Stimulated activated CD8-positive, alpha-beta memory T cell treated with anti-CD3 and anti-CD28 coated beads, Interleukin-4, amount 100 ng/mL, for 1 hour (primary cell): ENCODE measurements around the gene OR10A7.
"Not testable (repeated sequence)": the region's sequence is repeated elsewhere in the genome, so short reads cannot be mapped to it uniquely, and the experiment has no call there.

ENCODE experiments used
- DNase-seq, 2 donors: peaks; one replicate each; pipeline ENCODE4 v3.0.0-alpha.2; 2020; ENCODE audit warnings: low read depth in 2 of 2, low spot score in 1 of 2

Gene OR10A7

GRCh38 chr12:55220725-55221124 lies at the start of gene OR10A7:
TSS of gene OR10A7 (plus strand) at chr12:55221025. CDS start at chr12:55221025, 0 bp downstream.
- DNase-seq = no peak

DNA sequence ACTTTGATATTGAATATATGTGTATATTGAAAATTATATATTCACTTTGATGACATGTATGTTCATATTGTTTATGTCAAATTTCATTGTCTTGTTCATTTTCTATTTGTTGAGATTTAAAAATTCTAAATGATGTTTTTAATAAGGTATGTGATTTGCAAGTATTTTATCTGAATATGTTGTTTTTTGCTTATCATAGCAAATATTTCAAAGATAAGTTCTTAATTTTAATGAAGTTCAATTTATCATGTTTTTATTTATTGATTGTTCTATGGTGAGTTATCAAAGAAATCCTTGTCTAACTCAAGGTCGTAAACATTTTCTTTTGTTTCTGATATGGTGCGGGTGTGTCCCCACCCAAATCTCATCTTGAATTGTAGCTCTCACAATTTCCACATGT lies 49.4 kb upstream of the OR10A7 start:
- DNase-seq = no peak

DNA sequence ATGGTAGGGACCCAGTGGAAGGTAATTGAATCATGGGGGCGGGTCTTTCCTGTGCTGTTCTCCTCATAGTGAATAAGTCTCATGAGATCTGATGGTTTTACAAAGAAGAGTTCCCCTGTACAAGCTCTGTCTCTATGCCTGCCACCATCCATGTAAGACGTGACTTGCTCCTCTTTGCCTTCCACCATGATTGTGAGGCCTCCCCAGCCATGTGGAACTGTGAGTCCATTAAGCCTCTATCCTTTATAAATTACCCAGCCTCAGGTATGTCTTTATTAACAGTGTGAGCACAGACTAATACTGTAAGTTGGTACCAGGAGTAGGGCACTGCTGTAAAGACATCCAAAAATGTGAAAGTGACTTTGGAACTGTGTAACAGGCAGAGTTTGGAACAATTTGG lies 49.0 kb upstream of the OR10A7 start:
- not testable (repeated sequence) for DNase-seq

GRCh38 chr12:55172686-55173085 lies 48.1 kb upstream of the OR10A7 start:
- no peak for DNase-seq

GRCh38 chr12:55173456-55173855 lies 47.4 kb upstream of the OR10A7 start:
- no peak for DNase-seq

DNA sequence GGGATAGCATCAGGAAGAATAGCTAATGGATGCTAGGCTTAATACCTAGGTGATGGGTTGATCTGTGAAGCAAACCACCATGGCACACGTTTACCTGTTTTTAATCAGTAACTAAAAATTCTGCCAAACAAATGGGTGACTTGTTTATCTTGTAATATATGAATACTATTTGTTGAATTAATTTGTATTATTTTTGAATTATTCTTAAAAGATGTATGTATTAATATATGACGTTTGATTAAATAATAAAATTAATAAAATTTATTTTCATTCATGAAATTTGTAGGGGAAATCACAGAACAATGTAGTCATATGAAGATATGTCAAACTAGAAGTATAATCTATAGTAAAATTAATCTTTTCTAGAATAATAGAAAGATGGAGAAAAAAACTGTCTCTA lies 32.3 kb upstream of the OR10A7 start:
- no peak for DNase-seq

DNA sequence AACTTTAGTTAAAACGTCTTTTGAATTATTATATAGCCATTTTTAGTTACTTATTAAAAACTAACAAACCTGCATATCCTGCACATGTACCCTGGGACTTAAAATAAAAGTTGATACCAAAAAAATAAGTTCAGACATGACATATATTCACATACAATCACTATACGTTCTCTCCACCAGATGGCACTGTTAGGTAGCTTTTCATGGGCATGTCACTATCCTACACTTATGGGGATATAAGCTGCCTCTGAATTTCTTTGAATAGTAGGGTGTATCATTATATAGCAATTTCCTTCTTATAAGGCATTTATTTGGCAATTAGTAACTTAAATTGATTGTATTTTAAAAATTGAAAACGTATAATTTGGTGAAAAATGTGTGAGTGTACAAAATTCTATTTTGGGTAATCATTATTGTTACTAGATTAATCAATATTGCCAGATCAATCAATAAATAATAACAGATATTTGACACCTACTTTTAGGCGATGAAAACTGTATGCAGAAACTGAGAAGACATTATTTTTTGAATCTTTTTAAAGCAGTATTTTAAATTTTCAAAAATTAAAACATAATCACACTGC lies 31.8 kb upstream of the OR10A7 start:
- no peak for DNase-seq

DNA sequence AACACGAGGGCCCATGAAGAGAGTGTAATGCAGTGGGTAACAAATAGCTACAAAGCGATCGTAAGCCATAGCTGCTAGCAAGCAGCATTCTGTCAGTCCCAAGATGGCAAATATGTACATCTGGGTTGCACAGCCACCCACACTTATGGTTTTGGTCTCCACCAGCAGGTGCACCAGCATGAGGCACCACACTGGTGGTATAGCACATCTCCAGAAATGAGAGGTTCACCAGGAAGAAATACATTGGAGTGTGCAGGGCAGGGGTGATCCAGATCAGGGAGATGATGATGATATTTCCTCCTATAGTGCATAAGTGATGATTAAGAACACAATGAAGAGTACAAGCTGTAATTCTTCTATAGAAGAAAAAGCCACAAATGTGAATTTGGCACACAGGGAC lies 26.4 kb upstream of the OR10A7 start:
- no peak for DNase-seq

- DNase-seq = no peak
Observed at GRCh38 chr12:55226523-55226922, 5.7 kb downstream of the OR10A7 start.

DNA sequence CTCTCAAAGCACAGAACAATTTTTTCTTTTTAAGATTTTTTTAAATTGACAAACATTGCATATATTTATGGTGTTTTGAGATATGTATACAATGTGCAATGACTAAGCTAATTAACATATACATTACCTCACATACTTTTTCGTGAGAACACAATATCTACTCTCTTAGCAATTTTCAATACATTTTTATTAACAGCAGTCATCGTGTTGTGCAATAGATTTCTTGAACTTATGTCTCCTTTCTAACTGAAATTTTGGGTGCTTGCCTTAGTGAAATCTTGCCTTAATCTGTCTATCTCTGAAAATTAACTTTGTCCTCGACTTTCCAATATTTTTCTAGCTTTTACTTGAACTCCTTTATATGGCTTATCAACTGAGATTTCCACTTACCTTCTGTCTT lies 6.8 kb downstream of the OR10A7 start:
- DNase-seq = no peak

DNA sequence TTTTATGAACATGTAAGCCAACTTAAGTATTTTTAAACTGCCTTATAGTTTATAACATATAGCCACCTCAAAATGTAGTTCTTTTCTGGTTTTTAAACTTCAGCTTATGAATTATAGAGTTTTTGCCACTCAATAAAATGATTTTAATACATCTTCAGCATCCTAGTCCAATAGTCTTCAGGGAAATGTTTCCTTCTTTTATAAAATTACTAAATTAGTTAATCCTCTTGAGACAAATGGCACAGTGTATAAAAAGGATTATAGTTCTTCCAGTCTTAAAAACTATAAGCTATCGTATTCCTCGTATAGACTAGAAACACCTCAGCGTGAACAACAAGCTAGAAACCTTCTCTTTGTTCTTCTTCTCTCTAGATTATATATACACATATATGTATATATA lies 23.5 kb downstream of the OR10A7 start, which contains the start of gene OR6C74:
Gene OR6C74, plus strand, starts transcription at position 301 of the 400 bp plus-strand sequence. CDS start 2,679 bp downstream, outside the sequence.
- no peak for DNase-seq

DNA sequence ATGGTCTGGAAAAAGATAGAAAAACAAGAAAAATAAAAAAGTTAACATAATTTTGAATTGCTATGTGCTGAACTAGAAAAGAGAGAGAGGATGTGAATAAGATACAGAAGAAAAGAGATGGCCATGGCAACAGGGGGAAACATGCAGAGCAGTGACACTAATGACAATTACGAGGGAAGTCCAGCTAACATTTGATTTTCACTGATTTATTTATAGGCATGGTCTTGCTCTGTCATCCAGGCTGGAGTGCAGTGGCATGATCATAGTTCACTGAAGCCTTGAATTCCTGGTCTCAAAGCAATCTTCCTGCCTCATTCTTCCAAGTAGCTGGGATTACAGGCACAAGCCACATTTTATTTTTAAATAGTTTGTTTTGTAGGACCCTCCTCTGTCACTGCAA lies 25.3 kb downstream of the OR10A7 start:
- DNase-seq = no peak

GRCh38 chr12:55250944-55251343 lies 30.1 kb downstream of the OR10A7 start:
- DNase-seq = no peak

- no peak for DNase-seq
Observed at GRCh38 chr12:55253281-55253680, 32.5 kb downstream of the OR10A7 start.

- DNase-seq = no peak
Observed at GRCh38 chr12:55256831-55257230, 36.0 kb downstream of the OR10A7 start.

GRCh38 chr12:55258303-55258702 lies 37.5 kb downstream of the OR10A7 start:
- no peak for DNase-seq
